GM21515 (cell line): ENCODE data around the gene LRP1.

ENCODE experiments used
- ATAC-seq: cut with Tn5 transposase; IDR thresholded peaks from one replicate; pipeline ENCODE4 v1.9.1; 2021; ENCODE audit not compliant: unreplicated experiment

The LRP1 gene

DNA sequence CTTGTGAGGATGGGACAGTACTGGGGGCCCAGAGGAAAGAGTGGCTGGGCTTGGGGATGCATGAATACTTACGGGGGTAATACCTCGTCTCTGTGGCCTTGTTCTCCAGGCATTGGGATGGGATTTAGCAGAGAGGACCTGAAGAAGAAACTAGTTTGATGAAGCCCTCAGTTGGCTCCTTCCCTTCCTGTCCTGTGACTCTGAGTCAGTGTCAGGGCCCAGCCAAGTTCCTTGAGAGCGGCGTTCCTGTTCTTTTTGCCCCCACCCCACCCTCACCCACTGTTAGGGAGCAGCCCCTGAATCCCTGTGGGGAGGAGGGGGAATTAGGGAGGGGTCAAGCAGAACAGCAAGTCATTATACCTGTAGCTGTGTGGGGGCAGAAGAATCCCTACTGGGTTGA, 24.4 kb downstream of the LRP1 start:
- no peak for ATAC-seq

GRCh38 chr12:57153415-57153997, 25.2 kb downstream of the LRP1 start:
- ATAC-seq: no peak

- ATAC-seq: no peak
Observed at GRCh38 chr12:57154076-57154475, 25.8 kb downstream of the LRP1 start.

GRCh38 chr12:57154804-57155434, 26.6 kb downstream of the LRP1 start:
- ATAC-seq: no peak

- no peak for ATAC-seq
Observed at GRCh38 chr12:57156701-57157403, 28.6 kb downstream of the LRP1 start.

- ATAC-seq: no peak
Observed at GRCh38 chr12:57157588-57158173, 29.4 kb downstream of the LRP1 start.

GRCh38 chr12:57158186-57158585, 29.9 kb downstream of the LRP1 start:
- no peak for ATAC-seq

DNA sequence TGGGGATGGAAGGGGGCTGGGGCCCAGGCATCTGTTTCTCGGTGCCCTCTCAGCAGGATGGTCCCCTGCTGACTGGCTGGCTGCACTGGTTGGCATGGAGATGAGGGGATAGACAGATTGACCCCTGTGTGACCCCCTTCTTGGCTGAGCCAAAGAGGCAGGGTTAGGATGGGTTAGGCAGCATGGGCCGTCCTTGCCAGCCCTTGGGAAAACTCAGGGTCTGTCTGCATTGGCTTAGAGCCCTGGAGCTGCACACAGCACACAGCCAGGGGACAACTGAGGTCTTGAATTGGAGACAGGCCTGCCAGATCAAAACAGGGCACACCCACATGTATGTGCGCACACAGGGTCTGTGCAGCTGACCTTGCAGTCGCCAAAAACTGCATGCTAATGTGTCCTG, 30.4 kb downstream of the LRP1 start:
- ATAC-seq: no peak

DNA sequence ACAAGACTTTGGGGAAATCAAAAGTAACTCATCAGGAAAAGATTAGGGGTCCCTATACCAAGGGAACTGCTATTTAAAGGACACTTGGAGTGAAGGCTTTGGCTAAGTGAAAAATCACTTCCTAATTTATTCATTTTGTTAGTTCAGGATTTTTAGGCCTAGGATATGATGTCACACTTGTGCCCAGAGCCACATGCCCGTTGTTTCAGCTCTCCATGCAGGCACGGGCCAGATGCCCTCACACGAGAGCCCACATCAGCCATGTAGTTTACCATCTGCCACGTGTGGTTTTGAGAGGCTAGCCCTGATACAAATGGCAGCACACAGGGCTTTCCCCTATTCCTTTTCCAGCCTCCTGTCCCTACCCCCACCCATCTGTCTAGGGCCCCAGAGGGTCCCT, 31.0 kb downstream of the LRP1 start:
- ATAC-seq: no peak

GRCh38 chr12:57160040-57160439, 31.8 kb downstream of the LRP1 start:
- ATAC-seq: no peak

DNA sequence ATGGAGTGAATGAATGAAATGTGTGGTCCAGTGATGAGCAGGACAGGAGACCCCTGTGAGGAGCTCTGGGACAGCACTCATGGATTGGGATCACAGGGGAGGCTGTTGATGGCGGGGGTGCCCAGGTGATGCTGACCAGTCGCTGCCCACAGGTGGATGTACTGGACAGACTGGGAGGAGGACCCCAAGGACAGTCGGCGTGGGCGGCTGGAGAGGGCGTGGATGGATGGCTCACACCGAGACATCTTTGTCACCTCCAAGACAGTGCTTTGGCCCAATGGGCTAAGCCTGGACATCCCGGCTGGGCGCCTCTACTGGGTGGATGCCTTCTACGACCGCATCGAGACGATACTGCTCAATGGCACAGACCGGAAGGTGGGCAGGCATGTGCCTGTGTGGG, 32.5 kb downstream of the LRP1 start:
- no peak for ATAC-seq

DNA sequence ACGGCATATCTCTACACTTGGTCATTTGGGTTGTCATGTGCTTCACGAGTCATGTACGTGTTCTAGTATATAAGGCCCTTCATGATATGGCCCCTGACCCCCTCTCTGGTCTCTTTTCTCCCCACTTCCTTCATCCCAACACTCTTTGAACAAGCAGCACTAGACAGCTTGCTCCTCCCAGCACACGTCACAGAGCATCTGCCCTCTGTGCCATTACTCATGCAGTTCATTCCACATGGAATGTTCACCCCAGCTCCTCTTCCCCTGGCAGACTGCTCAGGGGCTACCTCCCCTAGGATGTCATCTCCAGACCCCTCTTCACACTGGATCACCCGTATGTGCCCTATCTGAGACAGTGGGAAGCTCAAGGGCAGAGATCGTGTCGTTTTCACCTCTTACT, 33.2 kb downstream of the LRP1 start:
- no peak for ATAC-seq

DNA sequence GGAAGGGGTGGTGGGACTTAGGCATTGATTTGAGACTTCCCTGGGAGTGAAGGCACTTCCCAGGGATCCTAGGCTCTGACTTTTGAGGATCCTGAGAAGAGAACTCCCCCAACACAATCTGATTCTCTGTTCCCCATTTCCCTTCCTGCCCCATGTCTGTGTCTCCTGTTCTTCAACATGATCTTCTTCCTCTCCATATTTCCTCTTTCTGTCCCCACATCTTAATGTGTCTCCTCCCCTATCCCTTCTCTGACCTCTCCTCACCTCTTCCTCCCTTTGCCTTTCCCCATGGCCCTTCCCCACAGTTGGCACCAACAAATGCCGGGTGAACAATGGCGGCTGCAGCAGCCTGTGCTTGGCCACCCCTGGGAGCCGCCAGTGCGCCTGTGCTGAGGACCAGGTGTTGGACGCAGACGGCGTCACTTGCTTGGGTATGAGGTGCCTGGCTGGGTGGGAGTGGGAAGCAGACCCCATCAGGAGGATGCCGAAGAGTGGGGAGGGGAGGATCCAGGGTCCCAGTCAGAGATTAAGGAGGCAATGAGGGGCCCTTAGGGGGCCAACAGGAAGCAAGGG, 34.4 kb downstream of the LRP1 start:
- ATAC-seq: no peak

GRCh38 chr12:57164454-57164853, 36.2 kb downstream of the LRP1 start:
- ATAC-seq: no peak

- no peak for ATAC-seq
Observed at GRCh38 chr12:57164966-57165625, 36.8 kb downstream of the LRP1 start.

GRCh38 chr12:57165741-57166140, 37.5 kb downstream of the LRP1 start:
- no peak for ATAC-seq

DNA sequence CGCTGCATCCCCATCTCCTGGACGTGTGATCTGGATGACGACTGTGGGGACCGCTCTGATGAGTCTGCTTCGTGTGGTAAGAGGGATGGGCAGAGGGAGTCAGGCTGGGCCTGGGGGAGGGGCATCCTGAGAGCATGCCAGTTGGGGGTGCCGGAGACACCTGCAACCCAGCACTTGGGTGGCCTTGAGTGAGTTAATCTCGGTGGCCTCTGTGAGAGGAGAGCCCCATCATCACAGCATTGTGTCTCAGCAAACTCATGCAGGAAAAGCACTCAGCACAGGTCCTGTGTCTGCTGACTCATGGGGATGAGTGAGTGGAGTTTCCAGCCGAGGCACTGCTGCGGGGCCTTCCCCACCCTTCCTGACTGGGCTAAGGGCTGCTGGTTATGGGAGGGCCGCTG, 38.7 kb downstream of the LRP1 start:
- no peak for ATAC-seq

DNA sequence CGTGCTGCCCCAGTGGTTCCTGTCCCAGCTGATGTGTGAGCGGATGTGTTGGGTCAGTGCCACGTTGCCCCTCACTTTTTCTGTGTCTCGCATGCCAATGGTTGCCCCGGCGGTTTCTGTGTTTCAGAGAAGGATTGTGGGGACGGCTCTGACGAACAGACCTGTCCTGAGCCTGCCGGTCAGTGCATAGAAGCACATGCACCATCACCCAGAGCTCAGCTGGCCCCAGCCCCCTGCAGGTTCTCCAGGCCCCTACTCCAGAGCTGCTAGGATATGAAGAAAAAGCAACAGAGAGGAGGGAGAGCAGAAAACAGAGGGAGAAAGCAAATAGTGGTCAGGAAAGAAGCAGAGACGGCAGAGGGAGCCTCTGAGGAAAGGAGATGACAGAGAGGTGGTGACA, 39.8 kb downstream of the LRP1 start:
- no peak for ATAC-seq

DNA sequence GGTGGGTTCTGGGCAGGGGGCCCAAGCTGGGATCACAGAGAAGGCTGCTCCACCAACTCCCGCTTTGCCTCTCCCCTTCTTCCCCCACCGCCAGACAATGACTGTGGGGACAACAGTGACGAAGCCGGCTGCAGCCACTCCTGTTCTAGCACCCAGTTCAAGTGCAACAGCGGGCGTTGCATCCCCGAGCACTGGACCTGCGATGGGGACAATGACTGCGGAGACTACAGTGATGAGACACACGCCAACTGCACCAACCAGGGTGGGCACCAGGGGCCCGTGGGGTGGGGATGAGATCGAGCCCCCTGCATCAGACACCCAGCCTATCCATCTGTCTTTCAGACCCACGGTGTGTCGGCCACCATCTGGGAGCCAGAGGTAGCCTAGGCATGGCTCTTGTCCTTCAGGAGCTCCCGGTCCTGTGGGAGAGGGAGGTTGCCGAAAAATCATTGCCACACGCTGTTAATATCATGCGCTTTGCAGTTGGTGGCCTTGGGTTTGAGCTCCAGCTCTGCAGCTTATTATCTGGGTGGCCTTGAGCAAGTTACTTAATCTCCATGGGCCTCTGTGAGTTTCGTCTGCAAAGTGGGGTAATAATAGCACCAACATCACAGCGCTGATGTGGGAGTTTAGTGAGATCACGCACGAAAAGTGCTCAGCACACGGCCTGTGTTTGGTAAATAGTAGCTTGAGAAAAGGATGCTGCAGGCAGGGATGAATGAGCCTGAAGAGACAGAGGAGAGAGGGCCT, 40.9 kb downstream of the LRP1 start:
- ATAC-seq: no peak

DNA sequence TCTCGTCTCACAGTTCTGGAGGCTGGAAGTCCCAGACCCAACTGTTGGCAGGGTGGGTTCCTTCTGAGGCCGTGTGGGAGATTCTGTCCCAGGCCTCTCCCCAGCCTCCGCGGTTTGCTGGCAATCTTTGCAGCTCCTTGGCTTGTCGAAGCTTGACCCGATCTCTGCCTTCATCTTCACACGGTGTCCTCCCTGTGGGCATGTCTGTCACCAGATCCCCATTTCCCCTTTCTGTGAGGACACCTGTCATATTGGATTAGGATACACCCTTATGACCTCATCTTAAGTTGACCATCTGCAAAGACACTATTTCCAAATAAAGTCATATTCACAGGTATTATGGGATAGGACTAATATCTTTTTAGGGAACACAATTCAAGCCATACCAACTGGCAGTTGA, 41.7 kb downstream of the LRP1 start:
- ATAC-seq: no peak

- no peak for ATAC-seq
Observed at GRCh38 chr12:57170408-57170807, 42.1 kb downstream of the LRP1 start.
